Endodermal cell (in vitro differentiated cells): ENCODE data around the gene MSL2. TPM values are rescaled to one million over a fixed set of nuclear protein-coding genes. Genes with fewer than 3 reads are reported as not detected.

Source experiments
- DNase-seq: peaks from one replicate; pipeline ENCODE4 v3.0.0-alpha.2; 2017
- H3K27ac ChIP-seq: 2 replicates; pipeline ENCODE4 v1.5.1; 2013; ENCODE audit warnings: mild to moderate bottlenecking, low read depth, low read length, moderate library complexity
- H3K27me3 ChIP-seq: 2 replicates; pipeline ENCODE4 v1.6.1; 2013; ENCODE audit warnings: mild to moderate bottlenecking, low read length, moderate library complexity; ENCODE audit not compliant: insufficient read depth, control insufficient read depth, poor library complexity, severe bottlenecking
- H3K36me3 ChIP-seq: 2 replicates; pipeline ENCODE4 v1.7.0; 2013; ENCODE audit warnings: mild to moderate bottlenecking, low read length, moderate library complexity; ENCODE audit not compliant: control insufficient read depth, insufficient read depth
- H3K4me1 ChIP-seq: one replicate; pipeline ENCODE4 v1.7.0; 2013; ENCODE audit warnings: low read length; ENCODE audit not compliant: control insufficient read depth, insufficient read depth
- H3K4me3 ChIP-seq: 2 replicates; pipeline ENCODE4 v1.5.1; 2013; ENCODE audit warnings: mild to moderate bottlenecking, low read length, moderate library complexity
- H3K9ac ChIP-seq: 2 replicates; pipeline ENCODE4 v1.6.1; 2013; ENCODE audit warnings: mild to moderate bottlenecking, low read length, moderate library complexity; ENCODE audit not compliant: poor library complexity, severe bottlenecking; ENCODE audit errors: extremely low read depth
- H3K9me3 ChIP-seq: 2 replicates; pipeline ENCODE4 v1.6.1; 2013; ENCODE audit warnings: mild to moderate bottlenecking, low read length, moderate library complexity; ENCODE audit not compliant: control insufficient read depth
- H3K27ac Mint-ChIP-seq: 2 replicates; pipeline ENCODE4 v1.8.0; 2020; ENCODE audit warnings: mixed read lengths
- H3K27me3 Mint-ChIP-seq: 2 replicates; pipeline ENCODE4 v1.8.0; 2021; ENCODE audit warnings: mild to moderate bottlenecking, mixed read lengths; ENCODE audit not compliant: insufficient read depth
- H3K36me3 Mint-ChIP-seq: 2 replicates; pipeline ENCODE4 v1.8.0; 2020; ENCODE audit warnings: low read depth, mixed read lengths
- H3K4me1 Mint-ChIP-seq: 2 replicates; pipeline ENCODE4 v1.8.0; 2020; ENCODE audit warnings: mixed read lengths
- H3K4me3 Mint-ChIP-seq: 2 replicates; pipeline ENCODE4 v1.8.0; 2020; ENCODE audit warnings: mild to moderate bottlenecking, moderate library complexity, mixed read lengths
- H3K9me3 Mint-ChIP-seq: 2 replicates; pipeline ENCODE4 v1.8.0; 2020; ENCODE audit warnings: mild to moderate bottlenecking, mixed read lengths
- CTCF ChIP-seq: fragments of 200-600 bp; sonication (generic); conservative IDR thresholded peaks from 2 replicates; pipeline ENCODE4 v1.5.0; 2021; ENCODE audit warnings: antibody characterized with exemption, mild to moderate bottlenecking
- WGBS, 2 experiments: methylation state at CpG; one replicate each; pipeline versions ENCODE4 v1.1.5 to v1.1.7; 2013; ENCODE audit warnings: missing lambda C conversion rate in 2 of 2, mixed read lengths in 1 of 2; ENCODE audit not compliant: insufficient coverage in 1 of 2, insufficient read length in 1 of 2; 5-methylcytosine and 5-hydroxymethylcytosine counted together
- total RNA-seq, 2 donors: library from RNA; stranded (reverse); fragmentation: NEBNext Ultra II Directional in 1 of 2; extraction: Animal tissue kit (Norgen Biotek cat#: 25700) in 1 of 2; gene quantifications; 2 replicates in 1 of 2; 3 replicates in 1 of 2; pipeline ENCODE4 v1.2.1, GENCODE V29; 2021

The MSL2 gene
- total RNA-seq, 2 donors from 2014 or later = 35.1 to 45.7 TPM

- H3K4me3 ChIP-seq = no peak overlapping the region
- no peak overlapping the region for H3K27ac Mint-ChIP-seq
- H3K9me3 Mint-ChIP-seq = no peaks in the 10 kb centered on the region
- DNase-seq = no peak
- H3K9me3 ChIP-seq = no peaks in the 10 kb centered on the region
- no peak overlapping the region for H3K4me3 Mint-ChIP-seq
- WGBS, 2 experiments = 93 to 95% methylated on average over 2 to 3 of the region's 4 CpGs
- no peaks in the 10 kb centered on the region for H3K27me3 ChIP-seq
- H3K27me3 Mint-ChIP-seq = no peaks in the 10 kb centered on the region
- peaks cover 36% of the 10 kb centered on the region for H3K4me1 Mint-ChIP-seq
- no peak overlapping the region for H3K9ac ChIP-seq
- H3K36me3 ChIP-seq = peaks cover 8% of the 10 kb centered on the region
- H3K27ac ChIP-seq = no peak overlapping the region
- peaks cover 13% of the 10 kb centered on the region for H3K36me3 Mint-ChIP-seq
- peaks cover 8% of the 10 kb centered on the region for H3K4me1 ChIP-seq
- TF ChIP-seq CTCF = no peak
Observed at GRCh38 chr3:136186846-136187245, 9.3 kb downstream of the MSL2 start.

- peaks cover 8% of the 10 kb centered on the region for H3K4me1 ChIP-seq
- DNase-seq = no peak
- no peak overlapping the region for H3K4me3 ChIP-seq
- Mint-ChIP-seq H3K4me1 (peaks cover 31% of the 10 kb centered on the region), H3K27me3 (no peaks in the 10 kb centered on the region), H3K27ac (no peak overlapping the region), H3K9me3 (no peaks in the 10 kb centered on the region), H3K36me3 (peaks cover 8% of the 10 kb centered on the region), H3K4me3 (no peak overlapping the region)
- H3K36me3 ChIP-seq = peaks cover 8% of the 10 kb centered on the region
- no peaks in the 10 kb centered on the region for H3K27me3 ChIP-seq
- H3K27ac ChIP-seq = no peak overlapping the region
- 81 to 82% methylated on average over 1 to 3 of the region's 3 CpGs for WGBS, 2 experiments
- no peak for TF ChIP-seq CTCF
- no peaks in the 10 kb centered on the region for H3K9me3 ChIP-seq
- H3K9ac ChIP-seq = no peak overlapping the region
Observed at GRCh38 chr3:136186344-136186743, 9.8 kb downstream of the MSL2 start.

GRCh38 chr3:136184703-136185102 is 11.4 kb downstream of the MSL2 start:
- WGBS, 2 experiments = 88% methylated on average over 2 of the region's 2 CpGs; no CpG with 5 or more reads in 1 of the 2 experiments
- no peak for TF ChIP-seq CTCF
- no peak for DNase-seq
- no peak overlapping the region for H3K4me3 Mint-ChIP-seq
- Histone ChIP-seq H3K4me1 (peaks cover 8% of the 10 kb centered on the region), H3K36me3 (no peaks in the 10 kb centered on the region), H3K4me3 (no peak overlapping the region), H3K9me3 (no peaks in the 10 kb centered on the region), H3K9ac (no peak overlapping the region), H3K27me3 (no peaks in the 10 kb centered on the region), H3K27ac (no peak overlapping the region)
- no peaks in the 10 kb centered on the region for H3K9me3 Mint-ChIP-seq
- no peak overlapping the region for H3K27ac Mint-ChIP-seq
- H3K27me3 Mint-ChIP-seq = no peaks in the 10 kb centered on the region
- H3K36me3 Mint-ChIP-seq = peaks cover 2% of the 10 kb centered on the region
- H3K4me1 Mint-ChIP-seq = peaks cover 28% of the 10 kb centered on the region
